NCI-H510A (cell line): ENCODE measurements around the gene UGT1A3.

Experiments used
- DNase-seq: peaks from one replicate; lab custom pipeline; 2025; lab: John Stamatoyannopoulos, UW

UGT1A3 gene

GRCh38 chr2:233795735-233796171 is 66.9 kb downstream of the UGT1A3 start:
- DNase-seq, result no peak

- DNase-seq, result no peak
These were observed 67.4 kb downstream of the UGT1A3 start for GRCh38 chr2:233796254-233796653.

- no peak for DNase-seq
These were observed 69.7 kb downstream of the UGT1A3 start for GRCh38 chr2:233798335-233799086.

GRCh38 chr2:233799087-233799665 is 70.3 kb downstream of the UGT1A3 start:
- no peak for DNase-seq

- no peak for DNase-seq
These were observed 70.9 kb downstream of the UGT1A3 start for GRCh38 chr2:233799716-233800115.

GRCh38 chr2:233800208-233800607 is 71.4 kb downstream of the UGT1A3 start:
- no peak for DNase-seq

- DNase-seq, result no peak
These were observed 72.7 kb downstream of the UGT1A3 start for GRCh38 chr2:233801357-233802131.

- no peak for DNase-seq
These were observed 73.4 kb downstream of the UGT1A3 start for GRCh38 chr2:233802132-233802815.

- DNase-seq, result no peak
These were observed 74.6 kb downstream of the UGT1A3 start for GRCh38 chr2:233803292-233803911.

GRCh38 chr2:233803994-233804393 is 75.2 kb downstream of the UGT1A3 start:
- no peak for DNase-seq

- no peak for DNase-seq
These were observed 78.5 kb downstream of the UGT1A3 start for GRCh38 chr2:233807215-233807865.

GRCh38 chr2:233807966-233808935 is 79.4 kb downstream of the UGT1A3 start:
- DNase-seq, result no peak

GRCh38 chr2:233810385-233810784 is 81.5 kb downstream of the UGT1A3 start:
- DNase-seq, result no peak

- no peak for DNase-seq
These were observed 82.2 kb downstream of the UGT1A3 start for GRCh38 chr2:233811087-233811486.

- no peak for DNase-seq
These were observed 82.9 kb downstream of the UGT1A3 start for GRCh38 chr2:233811732-233812131.

GRCh38 chr2:233813236-233814055 is 84.6 kb downstream of the UGT1A3 start:
- no peak for DNase-seq

GRCh38 chr2:233814056-233814835 is 85.4 kb downstream of the UGT1A3 start:
- no peak for DNase-seq

GRCh38 chr2:233815861-233816260 is 87.0 kb downstream of the UGT1A3 start:
- DNase-seq, result no peak
